CD4-positive, alpha-beta T cell treated with Interferon alpha-2 for 1 hour (primary cell): ENCODE data around the gene CXCL12.

Experiments used
- DNase-seq, 2 donors: peaks; one replicate each; pipeline ENCODE4 v3.0.0-alpha.2; 2020 to 2022

The CXCL12 gene

DNA sequence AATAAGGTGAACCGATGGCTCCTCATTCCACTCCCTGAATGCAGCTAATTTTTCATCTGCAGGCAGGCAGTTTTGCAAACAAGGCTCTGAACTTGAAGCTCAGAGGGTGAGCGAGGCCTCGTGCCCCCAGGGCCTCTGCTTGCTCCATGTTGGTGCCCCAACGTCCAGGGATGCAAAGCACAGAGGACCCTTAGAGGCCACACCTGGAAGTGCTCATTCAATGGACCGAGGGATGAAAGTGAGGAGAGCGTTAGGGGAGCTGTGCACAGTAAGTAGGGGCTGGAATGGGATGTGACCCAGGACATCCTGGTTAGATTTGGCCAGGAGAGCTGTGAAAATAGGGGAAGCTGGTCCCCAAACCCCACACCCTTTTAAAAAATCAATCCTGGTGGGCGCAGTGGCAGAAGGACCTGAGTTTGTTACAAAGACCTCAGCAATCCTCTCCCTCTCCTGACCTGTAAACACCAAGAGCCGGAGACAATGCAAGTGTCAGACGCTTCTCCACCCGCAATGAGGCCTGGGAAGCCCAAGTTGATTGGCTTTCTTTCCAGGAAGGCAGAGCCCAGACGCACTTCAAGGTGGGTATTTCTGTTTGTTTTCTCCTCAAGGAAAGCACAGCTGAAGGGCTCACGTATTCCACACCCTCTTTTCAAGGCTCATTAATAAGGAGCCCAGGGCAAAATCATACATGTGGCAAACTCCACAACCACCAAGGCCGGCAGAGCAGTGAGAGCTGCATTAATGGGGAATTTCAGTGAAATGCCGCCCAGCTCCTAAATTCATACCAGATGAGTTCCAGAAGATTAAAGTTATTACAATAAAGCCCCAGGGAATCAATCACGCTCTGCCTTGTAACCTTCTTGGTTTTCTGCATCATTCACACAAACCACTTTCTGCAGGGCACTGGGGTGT, 14.1 kb upstream of the CXCL12 start:
- no peak for DNase-seq

DNA sequence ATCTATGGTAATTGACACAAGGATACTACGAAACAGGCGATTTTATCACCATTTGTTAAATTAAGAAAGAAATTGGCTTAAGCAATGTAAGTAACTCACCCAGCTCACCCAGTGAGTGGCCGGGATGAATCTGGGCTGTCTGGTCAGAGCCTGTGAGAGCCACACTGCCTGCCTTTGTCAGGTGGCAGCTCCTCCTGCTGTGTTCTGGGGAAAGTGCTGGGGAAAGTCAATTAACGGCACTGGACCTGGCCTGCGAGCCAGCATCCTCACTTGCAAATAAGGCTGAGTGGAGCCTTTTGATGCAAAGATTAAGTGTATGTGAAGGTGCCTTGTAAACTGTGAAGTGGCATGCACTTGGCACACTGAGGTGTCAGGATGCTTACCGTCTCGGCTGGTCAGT, 13.4 kb upstream of the CXCL12 start:
- no peak for DNase-seq

DNA sequence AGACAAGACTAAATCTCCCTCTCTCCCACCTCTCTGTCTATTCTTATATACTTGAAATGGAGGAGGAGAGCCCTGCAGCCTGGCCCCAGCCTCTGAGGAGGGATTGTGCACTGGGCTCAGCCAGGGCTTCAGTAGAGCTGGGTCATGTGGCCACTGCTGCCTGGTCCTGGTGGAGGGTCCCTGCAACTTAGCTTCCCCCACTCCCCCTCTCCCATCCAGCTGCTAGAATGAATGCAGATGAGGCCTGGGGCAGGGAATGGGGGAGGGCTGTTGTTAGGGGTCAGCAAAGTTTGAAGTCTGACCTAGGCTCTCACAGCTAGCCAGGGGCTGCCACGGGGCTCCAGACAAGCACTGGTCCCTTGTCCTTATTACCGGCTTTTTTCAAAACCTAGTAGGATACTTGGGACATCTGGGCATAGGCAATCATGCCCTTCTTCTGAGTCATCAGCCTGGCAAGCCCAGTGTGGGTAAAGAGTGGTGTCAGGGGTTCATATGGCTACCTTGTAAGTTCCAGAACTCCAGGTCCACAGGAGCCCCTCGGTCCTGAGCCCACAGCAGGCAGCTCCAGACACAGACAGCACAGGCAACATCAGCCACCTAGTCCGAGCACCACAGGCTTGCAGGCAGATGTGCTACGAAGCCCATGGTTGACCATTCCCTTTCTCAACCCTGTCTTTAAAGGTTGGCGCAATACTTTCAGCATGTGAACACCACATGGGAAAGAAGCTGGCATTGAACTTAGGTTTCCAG, 12.8 kb upstream of the CXCL12 start:
- no peak for DNase-seq

DNA sequence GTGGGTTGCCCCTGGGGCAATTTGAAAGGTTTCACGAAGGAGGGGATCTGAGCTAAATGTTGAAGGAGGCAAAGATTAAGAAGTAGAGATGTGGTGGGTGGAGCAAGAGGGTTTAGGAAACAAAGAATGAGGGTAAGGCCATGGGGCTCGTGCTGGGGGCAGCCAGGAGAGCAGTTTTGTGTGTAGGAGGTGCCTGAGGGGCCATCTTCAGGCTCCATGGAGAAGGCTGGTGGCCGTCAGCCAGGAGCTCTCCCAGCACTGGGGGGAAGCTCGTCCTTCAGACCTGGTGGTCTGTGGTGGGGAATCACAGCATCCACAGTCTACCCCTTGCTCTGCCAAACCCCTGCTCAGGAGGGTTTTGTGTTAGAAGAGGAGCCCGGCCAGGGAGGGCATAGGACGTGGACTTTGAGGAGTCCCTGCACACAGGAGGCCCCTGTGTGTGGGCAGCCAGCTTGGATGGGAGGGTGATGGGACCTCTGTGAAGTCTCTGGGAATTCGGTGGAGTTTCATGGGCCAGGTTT, 11.8 kb upstream of the CXCL12 start:
- no peak for DNase-seq

DNA sequence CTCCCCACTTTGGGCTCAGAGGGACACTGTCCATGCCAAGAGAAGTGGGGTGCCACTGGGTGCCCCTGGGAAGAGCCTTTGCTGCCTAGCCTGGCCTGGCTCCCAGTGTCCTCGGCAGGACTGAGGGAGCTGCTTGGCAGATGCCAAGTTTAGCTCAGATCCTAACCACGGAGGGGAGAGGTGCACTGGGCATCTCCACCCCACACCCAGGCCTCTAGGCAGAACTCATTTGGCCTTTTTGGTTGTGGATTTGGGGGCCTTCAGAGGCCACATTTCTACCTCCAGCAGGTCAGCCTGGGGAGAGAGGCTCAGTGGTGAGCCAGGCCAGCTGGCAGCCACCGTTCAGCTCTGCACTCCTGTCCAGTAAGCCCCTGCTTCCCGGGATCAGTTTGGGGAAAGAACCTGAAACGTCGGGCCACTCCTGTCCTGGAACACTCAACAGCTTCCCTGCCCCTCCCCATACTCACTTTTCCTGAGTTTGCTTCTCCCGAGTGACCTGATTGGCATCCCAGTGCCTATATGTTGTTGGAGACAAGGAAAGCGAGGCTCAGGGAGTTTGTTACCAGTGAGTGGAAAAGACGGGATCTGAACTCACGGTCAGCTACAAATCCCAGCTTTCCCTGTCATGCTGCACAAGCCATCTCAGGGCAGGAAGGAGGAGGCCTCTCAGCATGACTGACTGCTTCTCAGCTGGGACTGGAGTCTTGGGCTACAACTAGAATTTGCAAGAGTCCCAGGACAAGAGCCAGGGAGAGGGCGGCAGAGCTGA, 11.2 kb upstream of the CXCL12 start:
- DNase-seq: no peak

DNA sequence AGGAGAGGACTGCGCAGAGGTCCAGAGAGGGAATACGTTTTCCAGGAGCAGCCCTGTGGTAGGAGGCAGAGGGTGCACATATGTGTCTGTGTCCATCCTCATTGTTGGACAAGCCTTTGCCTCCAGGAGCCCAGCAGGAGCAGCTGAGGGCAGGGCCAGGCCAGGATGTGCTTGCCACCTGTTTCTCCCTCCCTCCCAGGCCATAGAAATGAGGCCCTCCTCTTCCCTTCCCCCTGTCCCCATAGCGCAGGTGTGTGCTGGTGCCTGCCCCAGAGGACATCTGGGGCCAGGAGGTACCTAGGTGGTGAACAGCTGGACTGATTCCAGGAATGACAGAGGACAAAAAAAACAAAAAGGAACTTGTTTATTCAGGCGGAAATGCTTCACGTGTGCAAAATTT, 10.5 kb upstream of the CXCL12 start:
- DNase-seq: no peak

DNA sequence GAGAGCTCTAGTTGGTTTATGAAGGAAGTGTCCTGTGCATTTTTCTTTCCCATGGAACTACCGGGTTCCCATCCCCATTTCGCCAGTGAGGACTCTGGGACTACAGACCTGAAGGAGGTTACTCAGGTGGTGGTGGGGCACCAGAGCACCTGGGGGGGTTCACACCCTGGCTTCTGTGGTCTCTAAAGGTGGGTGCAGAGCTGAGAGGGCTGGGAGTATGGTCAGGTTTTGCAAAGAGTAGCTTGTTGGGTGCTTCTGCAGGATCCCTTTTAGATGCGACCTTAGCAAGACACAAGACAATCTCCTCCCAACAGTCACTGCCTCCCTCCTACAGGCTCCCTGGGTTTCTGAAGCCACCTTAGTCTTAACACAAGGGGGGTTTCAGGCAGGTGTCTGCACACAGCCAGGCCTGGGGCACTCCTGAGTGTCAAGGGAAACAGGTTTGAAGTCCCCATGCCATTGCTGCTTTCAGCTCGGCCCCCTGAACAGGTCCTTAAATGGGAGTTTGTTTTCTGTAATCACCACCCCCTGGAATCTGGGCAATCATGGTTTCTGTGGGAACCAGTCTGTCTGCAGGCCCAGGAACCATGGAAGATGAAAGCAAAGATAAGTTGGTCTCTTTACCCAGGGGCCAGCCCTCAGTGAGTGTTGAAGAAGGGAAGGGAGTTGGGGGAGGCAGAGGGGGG, 9.9 kb upstream of the CXCL12 start:
- no peak for DNase-seq

DNA sequence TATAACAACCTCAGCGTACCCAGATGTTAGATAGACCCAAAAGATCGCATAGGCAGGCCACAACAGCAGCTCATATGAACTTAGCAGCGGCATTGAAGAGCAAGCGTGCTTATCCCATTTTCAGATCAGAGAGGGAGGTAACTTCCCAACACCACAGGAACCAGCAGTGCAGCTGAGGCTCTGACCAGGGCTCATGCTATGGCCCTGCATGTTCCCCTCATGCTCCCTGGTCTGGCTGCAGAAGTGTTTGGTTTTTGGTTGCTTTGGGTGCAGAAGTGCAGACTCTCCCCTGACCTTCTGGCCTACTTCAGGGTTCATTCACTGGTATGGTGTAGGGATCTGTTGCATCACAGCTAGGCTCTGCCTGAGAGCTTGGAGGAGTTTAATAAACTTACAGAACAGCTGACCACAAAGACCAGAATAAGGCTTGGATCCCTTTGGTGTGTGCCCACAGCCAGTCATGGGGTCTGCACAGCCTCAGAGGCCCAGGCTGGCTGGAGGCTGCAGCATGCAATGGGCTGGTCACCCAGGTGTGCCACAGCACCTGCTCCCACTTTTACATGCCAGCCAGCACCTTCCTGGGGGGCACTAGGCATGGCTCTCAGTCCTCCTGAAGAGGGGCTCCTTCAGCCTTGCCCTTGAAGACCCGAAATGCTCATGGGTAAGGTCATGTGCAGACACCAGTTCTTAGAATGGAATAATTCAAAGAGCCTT, 9.1 kb upstream of the CXCL12 start:
- DNase-seq: no peak

DNA sequence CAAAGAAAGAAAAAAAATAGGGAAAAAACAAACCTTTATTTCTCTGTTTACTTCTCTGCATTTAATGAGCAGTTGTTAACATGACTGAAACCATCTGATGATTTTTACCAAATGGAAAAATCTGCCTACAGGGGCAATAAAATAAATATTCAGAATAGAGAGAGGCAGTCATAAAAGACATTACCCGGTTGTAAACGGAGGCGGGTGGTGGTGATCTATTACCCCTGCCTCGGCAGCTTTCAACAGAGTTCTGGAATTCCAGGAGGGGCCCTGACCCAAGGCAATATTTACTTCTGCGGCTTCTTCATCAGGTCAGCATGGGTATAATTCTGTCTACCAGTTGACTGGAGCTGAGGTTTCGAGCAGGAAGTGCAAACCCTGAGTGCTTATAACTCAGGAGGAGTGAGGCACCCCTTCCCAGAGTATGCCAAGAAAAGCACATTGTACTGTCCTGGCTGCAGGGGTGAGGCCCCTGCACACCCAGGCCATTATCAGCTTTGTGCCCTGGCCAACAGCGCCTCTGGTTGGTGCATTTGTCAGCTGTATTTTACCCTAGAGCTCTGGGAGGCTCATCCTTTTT, 8.2 kb upstream of the CXCL12 start:
- DNase-seq: no peak

DNA sequence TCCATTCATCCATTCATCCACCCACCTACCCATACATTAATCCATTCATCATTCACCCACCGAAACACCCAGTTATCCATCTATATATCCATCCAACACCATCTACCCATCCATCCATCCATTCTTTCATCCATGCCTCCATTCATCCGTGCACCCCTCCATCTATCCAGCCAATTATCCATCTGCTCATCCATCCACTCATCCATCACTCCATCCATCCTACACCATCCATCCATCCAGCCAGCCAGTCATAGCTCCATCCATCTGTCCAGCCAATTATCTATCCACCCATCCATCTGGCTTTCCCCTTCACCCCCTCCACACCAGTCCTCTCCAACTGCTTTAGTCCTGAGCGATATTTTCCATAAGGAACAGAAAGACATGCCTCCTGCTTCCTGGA, 7.5 kb upstream of the CXCL12 start:
- no peak for DNase-seq

DNA sequence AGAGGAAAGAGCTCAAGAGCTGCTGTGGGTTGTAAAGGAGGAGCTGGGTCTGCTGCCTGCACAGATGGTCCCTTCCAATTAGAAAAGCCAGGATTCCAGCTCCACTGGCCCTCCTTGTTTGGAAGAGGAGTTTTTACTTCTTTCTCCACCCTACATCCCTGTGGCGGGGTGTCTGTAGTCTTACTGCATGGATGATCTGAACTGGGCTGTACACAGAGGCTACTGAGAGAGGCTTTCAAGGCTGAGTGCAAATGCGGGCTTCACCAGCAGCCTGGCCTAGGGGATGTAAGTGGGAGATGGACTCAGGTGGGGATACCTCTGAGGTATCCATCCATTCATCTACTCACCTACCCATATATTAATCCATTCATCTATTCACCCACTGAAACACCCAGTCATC, 7.1 kb upstream of the CXCL12 start:
- no peak for DNase-seq

DNA sequence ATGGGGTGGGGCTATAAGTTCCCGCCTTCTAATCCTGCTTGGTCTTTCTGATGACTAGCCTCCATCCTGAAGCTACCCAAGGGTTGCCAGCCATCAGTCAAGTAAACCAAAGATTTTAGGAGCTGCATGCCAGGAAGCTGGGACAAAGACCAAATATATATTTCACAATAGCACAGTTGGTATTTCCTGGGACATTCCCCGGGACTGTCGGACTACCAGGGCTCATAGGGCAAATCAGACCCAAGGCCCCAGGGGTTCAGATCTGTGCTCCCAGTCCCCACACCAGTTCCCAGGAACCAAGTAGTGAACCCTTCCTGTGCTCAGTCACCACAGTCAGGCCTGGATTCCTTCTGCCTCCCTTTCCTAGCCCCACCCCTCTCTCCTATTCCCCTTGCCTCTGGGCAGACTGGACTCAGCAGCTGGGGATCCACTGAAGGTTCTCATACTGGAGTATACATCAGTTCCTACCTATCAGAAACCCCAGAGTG, 5.7 kb upstream of the CXCL12 start:
- DNase-seq: no peak

DNA sequence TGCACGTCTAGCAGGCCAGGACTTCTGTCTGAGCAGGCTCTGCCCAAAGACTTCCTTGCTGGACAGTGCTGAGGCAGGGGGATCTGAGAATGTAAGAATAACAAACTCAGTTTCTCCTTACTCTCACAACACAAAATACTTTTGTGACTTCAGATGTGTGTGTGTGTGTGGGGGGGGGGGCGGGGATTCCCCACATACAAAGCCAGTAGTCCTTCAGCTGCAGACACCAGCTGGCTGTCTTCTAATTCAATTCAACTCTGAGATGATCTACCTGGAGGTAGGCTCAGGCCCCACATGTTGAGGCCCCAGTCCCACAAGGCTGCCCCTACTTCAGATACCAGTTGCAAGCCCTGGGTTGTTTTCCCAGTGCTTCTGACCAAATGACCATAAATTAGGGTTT, 4.7 kb upstream of the CXCL12 start:
- DNase-seq: no peak

DNA sequence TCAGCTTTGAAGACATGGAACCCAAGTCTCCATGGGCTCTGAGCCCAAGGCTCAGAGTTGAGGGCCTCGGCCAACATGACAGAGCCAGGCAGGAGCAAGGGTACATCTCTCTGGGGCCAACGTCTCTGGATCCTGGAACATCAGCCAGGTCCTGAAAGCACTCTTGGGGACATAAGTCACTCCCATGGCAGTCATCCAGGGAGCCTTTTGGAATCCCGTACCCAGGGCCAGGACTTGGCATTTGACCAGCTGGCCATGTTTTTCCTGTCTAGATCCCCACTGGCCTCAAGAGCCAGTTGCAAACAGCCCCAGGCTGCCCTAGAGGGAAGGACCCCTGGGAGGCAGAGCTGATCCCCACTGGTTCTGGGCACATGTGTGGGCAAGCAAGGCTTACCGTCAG, 4.3 kb upstream of the CXCL12 start:
- DNase-seq: no peak

DNA sequence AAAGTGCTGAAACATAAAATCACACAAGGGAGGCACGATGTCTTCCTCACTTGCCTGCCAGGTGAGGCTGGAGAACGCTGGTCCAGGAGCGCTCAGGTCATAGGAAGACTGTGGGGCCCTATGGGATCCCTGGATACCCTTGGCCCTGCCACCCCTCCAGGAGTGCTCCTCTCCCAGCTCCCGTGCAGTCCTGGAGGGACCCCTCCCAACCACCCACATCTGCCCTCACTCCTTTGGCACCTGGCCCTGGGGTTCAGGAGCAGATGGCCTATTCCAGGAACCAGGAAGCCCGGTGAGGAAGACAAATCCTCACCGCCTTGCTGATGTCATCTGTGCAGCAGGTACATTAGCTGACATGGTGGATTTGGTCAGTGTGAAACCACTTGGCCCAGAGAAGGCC, 3.7 kb upstream of the CXCL12 start:
- DNase-seq: no peak

DNA sequence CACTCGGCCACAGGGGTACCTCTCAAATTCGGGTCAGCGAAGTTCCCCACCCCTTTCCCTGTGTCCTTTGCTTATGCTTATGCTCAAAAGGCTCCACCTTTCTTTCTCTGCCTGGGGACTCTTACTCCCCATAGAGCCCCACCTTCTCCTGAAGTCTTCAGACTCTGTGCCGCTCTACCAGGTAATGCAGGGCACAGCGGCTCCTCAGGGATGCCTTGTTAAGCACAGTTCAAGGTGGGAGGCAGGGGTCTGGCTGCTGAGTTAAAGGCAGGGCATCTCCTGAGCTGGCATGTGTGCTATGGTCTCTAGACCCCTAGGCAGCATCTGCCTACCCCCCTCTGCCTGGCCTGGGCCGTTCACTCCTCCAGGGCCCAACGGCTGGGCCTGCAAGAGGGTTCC, 3.0 kb upstream of the CXCL12 start:
- DNase-seq: no peak

DNA sequence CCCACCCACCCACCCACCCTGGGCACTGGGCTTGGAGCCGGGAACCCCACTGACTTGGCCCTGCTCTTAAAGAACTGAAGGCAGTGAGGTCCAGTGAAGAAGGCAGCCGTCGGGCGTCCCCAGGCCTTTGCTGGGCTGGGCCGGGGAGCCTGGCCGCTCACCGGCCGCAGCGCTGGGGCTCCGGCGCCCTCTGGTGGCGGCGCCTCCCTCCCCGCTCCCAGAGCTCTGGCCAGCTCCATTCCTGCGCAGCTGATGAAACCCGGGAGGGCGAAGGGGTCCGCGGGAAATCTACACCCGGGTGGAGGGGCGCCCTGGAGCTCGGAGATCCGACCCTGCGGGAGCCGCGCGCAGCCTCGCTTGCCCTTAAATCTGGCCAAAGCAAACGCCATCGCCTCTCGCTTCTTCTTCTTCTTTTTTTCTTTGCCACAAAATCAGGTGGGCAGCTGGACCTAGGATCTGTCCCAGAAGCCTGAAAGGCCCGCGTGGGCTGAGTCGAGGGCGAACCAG, 1.7 kb upstream of the CXCL12 start:
- peak in 1 of 2 donors; percentile 16 for DNase-seq

DNA sequence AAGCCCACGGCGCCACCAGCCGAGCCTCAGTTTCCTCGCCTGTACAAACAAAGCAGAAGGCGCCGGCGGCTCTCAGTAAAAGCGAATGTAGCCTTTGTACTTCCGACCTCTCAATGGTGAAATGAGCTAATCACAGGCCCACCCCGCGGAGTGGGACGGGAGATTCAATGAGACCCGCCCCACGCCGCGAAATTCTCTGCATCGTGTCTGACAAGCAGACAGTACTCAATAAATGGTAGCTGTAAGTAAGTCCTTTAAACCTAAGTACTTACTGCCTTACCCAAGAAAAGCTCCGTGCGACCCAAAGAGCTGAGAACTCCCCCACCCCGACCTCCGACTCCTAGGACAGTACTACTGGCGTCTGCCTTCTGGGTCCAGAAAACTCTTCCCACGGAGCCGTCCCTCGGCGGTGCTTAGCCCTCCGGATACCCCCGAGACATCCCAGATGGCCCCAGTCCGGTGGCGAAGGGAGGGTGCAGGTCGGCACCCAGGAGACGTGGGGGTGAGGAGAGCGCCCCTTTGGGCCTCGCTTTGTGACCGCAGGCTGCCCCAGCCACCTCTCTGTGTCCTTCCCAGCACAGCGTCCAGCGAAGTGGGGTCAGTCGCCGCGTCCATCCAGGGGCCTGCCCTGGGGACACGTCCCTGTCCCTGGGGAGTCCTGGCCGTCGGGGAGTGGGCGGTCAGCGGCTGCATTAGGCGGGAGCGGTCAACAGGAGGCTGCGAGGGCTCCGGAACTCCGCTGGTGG, 972 bp upstream of the CXCL12 start:
- DNase-seq: no peak

DNA sequence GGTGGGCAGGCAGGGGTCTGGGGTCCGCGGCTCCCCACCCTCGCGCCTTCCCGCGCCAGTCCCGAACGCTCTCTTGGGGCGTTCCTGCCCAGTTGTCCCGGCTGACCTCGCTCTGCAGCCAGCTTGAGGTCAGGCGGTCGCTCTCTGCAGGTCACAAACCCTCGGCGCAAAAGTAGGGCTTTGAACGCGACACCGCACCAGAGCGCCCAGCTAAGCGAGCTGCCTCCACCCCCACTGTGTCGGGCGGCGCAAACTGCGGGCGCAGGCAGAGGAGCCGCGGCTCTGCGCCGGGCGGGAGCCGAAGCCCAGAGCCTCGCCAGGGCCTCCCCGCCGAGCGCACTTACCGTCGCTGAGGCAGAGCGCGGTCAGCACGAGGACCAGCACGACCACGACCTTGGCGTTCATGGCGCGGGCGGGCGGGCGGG, 284 bp downstream of the CXCL12 start:
- DNase-seq: no peak
